GM19463 (cell line): ENCODE measurements around the gene NCAPG2.
A peak's percentile ranks its signal among the peaks of the same experiment; 100 is the strongest.
"Not testable (repeated sequence)": the region's sequence is repeated elsewhere in the genome, so short reads cannot be mapped to it uniquely, and the experiment has no call there.

Experiments used
- ATAC-seq: cut with Tn5 transposase; IDR thresholded peaks from one replicate; pipeline ENCODE4 v1.9.1; 2021; ENCODE audit warnings: mild to moderate bottlenecking, moderate library complexity; ENCODE audit not compliant: unreplicated experiment

NCAPG2 gene

DNA sequence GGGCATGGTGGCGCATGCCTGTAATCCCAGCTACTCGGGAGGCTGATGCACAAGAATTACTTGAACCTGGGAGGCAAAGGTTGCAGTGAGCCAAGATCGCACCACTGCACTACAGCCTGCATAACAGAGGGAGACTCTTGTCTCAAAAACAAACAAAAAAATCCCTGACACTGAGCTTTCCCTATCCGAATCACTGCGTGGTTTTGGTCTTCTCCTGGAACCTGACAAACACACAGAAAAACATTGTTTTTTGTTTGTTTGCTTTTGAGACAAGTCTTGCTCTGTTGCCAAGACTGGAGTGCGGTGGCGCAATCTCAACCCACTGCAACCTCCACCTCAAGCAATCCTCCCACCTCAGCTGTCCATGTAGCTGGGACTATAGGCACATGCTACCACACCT lies 66.6 kb downstream of the NCAPG2 start:
- no peak for ATAC-seq

DNA sequence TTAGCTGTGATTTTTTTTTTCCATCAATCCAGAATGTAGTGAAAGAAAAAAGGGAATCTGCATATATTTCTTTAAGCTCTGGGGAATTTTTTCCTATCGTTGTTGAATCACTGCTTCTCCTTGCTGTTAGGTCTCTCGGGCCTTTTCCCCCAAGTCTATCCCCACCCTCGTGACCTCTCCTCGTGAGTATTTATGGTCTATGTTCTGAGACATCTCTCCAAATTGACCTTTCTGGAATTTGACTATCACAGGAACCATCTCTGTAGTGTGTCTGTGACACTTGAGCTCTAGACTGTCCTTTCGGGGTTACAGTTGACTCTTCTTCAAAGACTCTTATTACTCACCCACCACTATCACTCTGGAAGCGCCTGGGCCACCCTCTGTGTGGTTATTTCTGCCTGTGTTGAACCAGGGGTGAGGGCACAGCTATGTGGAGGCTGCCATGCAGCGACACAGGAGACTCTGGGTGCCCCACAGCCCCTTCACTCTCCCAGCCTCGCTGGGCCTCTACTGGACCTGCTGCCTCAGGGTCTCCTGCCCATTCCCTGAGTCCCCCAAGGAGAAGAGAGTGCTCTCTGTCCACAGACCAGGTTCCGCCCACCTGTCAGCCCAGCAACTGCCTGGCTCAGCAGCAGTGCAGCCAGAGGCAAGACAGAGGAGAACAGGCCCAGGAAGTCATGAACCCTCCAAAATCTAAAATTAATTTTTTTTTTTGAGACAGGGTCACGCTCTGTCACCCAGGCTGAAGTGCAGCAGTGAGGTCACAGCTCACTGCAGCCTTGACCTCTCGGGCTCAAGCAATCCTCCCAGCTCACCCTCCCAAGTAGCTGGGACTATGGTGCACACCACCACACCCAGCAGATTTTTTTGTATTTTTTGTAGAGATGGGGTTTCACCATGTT lies 71.3 kb downstream of the NCAPG2 start:
- ATAC-seq, result peak; percentile 64

DNA sequence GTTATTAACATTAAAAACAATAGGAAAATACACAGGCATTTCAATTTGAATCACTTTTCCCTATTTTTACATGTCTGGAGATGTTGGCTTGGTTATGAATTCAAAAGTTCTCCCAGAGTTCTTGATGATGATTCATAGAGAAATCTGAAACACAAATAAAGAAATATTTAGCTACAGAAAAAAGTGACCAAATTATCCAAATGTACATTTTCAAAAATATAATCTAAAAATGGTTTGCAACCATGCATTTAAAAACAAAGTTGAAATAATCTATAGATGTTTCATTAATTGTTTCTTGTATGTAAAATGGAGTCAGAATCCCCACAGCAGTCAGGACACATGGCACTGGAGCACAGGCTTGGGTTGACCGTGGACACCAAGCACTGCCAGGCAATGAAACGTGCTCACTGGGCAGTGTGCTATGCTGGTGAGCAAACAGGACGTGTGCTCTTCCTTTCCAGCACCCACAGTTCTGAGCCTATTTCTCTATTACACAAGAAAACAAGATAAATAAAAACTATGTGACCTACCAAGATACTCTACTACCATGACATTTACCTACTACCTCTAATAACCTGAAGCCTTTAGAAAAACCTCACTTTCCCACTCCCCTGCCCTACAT lies 72.9 kb downstream of the NCAPG2 start:
- ATAC-seq, result no peak

DNA sequence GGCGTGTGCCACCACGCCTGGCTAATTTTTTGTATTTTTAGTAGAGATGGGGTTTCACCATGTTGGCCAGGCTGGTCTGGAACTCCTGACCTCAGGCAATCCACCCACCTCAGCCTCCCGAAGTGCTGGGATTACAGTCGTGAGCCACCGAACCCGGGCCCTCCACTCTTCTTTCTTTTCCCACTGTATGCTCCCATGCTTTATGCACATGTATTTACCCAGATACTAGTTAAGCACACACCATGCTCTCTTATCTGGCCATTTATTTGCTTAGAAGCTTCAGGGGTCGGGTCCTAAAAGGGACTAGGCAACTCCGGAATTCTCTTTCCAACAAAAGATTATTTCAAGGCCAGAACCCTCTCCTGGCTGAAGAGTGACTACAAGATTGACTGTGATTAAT lies 78.3 kb downstream of the NCAPG2 start:
- not testable (repeated sequence) for ATAC-seq

DNA sequence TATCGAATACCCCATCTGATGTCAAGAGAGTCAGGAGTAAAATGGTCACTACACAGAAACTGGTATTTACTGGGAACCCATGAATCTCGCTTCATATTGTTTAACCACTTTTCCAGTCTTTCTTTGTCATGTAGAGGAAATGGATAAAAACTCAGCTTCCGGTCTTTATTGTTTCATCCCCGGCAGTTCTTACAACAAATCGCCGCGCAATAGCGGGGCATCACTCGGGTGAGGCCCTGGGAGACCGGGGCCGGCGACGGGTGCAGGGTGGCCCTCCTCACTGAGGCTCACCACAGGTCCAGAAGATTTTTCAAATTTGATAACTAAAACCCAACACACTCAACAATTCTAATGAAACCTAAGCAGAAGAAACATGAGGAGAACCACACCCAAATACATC lies 81.4 kb downstream of the NCAPG2 start:
- no peak for ATAC-seq

DNA sequence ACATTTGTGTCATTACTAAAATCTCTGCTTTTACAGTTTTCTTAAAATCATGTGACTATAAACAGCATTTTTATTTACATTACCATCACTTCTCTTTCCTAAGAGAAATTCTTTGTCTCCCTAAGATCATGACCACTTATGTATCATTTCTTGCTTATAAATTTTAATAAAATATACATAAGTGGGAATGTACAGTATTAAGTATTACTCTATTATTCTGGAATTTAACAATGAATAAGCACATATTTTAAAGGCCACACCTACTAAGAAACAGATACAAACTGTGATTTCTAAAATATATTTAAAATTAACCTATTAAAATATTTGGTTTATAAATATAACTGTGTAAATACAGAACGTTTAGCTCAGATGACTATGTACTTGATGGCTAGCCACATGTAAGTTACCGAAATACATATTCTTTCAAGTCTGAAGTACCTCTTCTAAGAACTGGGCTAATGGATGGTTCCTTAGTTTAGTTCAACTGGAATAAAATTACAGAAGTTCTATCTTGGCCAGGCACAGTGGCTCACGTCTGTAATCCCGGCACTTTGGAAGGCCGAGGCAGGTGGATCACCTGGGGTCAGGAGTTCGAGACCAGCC lies 83.7 kb downstream of the NCAPG2 start:
- ATAC-seq, result no peak

DNA sequence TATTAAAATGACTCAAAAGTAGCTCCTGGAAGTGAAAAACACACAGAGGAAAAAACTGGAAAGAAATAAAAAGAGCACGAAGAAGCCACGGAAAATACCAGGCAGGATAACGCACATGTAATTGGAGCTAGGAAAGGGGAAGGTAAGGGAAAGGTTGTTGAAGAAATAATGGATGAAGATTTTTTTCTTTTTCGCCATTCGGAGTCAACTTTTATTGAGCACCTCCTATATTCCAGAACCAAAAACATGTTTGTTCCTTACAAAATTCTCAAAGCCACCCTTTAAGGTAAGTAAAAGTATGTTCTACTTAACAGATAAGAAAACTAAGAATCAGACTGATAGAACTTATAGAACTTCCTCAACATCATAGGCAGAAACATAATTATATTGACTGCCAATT lies 84.2 kb downstream of the NCAPG2 start:
- ATAC-seq, result no peak

DNA sequence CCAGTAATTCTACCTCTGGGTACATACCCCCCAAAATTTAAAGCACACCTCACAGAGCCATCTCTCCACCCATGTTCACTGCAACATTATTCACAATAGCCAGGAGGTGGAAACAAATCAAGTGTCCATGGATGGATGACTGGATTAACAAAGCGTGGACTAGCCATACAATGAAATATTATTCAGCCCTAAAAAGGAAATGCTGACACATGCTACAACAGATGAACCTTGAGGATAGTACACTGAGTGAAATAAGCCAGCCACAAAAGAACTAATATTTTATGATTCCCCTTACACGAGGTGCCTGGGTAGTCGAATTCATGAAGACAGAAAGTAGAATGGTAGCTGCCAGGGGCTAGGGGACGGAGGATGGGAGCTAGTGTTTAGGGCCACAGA lies 85.9 kb downstream of the NCAPG2 start:
- ATAC-seq, result no peak

DNA sequence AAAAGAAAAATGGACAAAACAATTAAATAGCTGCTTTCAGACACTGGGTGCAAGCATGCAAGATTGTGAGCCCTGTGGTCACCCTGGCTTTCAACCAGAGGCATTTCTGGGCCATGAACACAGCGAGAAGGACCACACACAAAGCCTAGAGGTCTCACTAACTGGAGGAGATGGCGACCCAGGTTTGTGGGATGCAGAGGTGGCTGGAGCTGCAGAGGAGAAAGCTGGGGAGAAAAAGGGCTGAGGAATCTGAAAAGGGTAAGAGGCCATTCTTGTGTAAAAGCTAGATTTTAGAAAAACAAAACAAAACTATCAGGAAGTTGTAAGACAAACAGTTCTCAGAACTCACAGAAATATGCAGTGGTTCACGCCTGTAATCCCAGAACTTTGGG lies 86.9 kb downstream of the NCAPG2 start:
- ATAC-seq, result no peak

DNA sequence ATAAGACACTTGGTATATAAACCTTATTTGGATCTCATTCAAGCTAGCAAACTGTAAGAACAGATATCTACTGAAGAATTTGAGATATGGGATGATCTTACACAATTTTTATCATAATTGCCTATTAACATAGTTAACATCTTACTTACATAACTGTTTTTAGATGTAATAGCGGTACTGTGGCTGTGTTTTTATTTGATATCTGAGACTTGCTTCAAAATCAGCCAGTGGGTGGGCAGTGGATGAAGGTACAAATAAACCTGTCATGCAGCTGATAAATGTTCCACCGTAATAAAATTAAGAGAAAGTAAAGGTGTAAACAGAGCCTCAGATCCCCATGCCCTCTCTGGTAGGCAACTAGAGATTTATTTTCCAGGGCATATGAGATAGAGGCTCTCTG lies 88.6 kb downstream of the NCAPG2 start:
- no peak for ATAC-seq

DNA sequence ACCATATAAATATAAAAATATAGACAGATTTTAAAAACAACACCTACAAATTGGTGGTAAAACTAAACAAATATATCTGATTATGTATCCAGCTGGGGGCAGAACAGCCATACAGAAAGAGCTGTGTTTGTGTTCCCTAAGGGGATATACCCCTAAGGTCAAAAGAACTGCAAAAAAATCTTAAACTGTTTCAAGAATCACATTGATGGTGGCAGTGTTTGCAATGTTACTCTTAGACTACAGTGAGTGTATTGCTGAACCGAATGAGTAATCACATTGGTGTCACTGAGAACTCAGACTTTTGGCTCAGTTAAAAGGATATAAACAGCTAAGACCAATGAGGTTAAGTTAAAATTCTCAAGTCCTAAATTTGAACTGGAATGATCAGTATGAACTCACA lies 89.9 kb downstream of the NCAPG2 start:
- ATAC-seq, result no peak

DNA sequence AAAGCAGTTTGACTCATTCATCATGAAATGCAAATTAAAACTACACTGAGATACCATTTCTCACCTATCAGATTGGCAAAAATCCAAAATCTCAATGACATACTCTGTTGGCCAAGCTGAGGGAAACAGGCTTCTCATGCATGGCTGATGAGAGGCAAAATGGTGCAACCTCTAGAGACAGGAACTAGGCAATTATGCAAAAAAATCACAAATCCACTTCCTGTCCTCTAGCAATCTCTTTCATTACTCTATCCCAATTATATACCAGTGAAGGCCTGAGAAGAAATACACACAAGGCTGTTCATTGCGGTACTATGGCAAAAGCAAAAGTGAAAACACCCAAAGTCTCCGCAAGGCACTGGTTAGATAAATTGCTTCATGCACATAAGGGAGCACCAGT lies 91.1 kb downstream of the NCAPG2 start:
- peak; percentile 87 for ATAC-seq

DNA sequence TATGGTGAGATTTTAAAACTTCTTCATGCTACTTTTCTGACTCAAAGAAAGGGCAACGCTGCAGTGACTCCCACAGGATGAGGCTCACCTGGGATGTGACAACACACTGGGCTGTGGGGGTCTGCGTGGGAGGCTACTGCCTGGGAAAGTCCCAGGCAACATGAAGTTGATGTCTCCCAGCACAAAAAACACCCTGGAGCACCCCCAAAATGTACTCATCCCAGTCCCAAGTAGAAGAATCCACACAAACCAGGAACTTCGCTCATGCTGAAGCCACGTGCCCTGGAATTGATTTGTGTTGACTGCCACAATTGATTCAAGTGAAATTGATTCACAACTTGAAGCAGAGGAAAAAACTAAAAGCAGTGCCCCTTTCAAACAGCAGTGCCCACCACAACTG lies 92.1 kb downstream of the NCAPG2 start:
- no peak for ATAC-seq

DNA sequence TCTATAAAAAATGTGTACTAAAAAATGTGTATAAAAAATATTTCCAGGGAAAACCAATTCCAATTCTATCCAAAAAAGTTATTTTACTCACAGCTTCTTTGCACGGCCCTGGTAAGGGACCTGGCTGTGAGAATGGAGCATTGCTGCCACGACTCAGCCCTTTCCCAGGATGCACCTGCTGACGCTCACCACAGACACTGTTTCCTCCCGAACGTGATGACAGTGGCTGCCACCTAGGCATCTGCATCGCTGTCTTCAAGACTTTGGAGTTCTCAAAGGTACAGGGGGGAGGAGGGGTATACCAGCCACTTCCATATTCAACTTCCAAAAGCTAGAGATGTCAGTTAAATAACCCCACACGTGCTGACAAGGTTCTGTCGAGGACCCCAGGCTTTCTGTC lies 93.1 kb downstream of the NCAPG2 start:
- ATAC-seq, result no peak

DNA sequence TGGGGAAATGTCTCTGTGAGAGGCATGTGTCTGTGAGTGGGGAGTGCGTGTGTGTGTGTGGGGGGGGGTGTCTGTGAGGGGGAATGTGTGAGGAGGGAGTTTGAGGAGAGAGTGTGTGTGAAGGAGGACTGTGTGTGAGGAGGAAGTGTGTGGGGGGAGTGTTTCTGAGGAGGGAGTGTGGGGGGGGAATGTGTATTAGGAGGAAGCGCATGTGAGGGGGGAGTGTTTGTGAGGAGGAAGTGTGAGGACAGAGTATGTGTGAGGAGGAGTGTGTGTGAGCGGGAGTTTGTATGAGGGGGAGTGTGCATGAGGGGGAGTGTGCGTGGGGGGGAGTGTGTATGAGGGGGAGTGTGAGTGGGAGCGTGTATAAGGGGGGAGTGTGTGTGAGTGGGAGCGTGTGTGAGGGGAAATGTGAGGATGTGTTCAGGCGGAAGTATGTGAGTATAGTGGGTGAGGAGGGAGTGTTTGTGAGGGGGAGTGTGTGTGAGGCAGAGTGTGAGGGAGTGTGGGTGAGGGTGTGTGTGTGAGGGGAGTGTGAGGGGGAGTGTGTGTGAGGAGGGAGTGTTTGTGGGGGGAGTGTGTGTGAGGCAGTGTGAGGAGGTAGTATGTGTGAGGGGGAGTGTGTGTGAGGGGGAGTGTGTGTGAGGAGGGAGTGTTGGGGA lies 95.2 kb downstream of the NCAPG2 start:
- no peak for ATAC-seq

DNA sequence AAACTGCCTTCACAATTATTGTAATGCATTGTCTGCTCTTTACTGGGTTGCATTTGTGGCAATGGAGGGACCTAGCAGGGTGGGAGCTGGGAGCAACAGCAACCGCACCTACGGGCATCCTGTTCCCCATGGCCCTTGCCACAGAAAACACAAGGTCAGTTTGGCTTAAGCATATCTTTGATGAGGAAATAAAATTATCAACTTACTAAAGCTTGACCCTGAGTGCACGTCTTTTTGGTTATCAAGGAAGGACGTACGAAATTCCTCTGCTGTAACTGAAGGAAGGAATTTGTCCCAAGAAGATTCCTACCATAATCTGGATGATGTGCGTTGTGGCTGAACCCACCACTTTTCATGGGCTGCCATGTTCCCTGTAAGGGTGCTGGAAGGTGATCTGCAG lies 97.0 kb downstream of the NCAPG2 start:
- ATAC-seq, result no peak

DNA sequence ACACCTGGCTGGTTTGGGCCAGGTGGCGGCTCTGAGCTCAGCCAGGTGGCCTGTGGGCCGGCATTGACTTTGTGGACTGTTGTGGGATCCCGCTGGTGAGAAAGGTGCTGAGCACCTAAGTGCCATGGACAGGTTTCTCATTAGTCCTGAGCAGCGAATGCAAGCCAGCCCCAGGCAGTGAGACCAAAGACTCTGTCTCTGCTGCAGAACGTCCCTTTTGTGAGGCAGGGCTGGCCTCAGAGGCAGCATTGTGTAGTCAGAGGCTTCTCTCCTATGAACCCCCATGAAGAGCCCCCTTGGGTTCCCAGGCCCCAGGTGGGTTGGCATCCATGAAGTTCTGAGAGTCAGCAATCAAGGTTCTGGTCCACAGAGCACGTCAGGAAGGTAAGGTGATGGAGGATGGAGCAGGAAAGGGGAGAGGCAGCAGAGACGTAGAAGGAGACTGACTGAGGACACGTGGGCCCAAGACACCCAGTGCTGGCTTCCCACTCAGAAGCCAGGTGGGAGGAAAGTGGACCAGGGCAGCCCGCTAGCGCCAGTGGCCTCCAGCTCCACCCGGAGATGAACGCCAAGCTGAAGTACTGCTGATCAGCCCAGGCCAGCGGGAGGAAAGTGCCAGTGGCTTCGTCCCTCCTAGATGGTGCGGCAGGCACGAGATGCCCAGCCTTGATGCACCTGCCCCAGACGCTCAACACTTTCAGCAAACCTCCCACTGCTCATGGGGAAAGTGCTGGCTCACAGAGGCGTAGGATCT lies 97.8 kb downstream of the NCAPG2 start:
- no peak for ATAC-seq

DNA sequence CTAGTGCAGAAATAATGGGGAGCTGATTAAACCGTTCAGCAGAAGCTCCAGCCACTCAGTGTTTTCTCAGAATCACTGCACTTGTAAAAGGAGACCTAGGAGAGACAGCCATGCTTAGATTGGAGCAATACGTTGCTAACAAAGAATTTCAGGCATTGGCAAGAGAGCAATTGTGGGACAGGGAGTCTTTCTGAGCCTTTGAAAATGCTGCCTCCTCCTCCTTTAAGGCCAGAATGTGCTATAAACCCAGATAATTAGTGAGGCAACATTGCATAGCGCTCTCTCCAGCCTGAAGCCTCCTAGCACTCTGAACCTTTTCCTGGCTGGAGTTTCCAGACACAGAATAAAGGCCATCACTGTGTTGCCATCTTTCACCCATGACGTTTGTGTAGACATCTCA lies 98.5 kb downstream of the NCAPG2 start:
- no peak for ATAC-seq

DNA sequence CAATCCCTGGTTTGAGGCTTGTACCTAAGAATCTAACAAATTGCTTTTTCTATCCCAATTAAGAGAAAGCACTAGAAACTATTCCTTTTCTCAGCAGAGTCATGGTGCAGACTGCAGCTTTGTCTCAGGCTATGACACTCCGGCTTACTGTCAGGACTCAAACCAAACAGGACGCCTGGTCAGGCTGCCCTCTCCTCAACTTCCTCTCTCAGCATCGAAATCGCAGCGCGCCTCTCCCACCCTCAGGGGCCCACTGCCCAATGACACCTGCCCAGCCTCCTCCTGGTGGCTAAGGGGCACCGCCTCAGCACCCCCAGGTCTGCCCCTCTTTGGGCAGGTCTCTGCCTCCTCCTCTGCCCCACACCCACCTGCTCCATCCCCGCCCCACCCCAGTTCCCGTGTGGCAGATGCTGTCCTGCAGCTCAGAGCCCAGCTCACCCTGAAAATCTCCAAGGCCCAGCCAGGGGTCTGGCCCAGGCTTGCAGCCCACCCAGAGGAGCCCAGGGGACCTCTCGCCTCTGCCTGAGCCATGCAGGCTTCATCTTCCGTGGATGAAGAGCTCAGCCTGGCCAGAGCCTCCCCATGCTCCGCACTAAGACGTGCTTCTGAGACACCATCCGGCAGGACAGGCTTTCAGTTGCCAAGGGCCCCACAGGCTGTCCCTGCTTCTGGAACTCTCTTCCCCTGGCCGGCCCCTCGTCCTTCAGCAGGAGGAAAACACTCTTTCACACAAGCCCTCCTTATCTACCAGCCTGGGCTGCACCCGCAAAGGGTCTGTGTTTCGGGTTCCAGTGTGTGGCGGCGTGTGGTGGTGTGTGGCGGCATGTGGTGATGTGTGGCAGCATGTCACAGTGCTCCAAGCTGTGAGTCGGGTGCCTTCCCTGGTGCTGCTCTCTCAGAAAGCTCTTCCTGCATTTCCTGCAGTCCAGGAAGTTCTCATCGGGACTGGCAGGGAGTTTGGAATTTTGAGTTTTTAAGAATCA lies 100.5 kb downstream of the NCAPG2 start:
- peak; percentile 30 for ATAC-seq
